Cardiac fibroblast (primary cell): ENCODE results near the gene TNNC2.

ENCODE experiments used
- DNase-seq, 2 donors: peaks; one replicate each; pipeline versions ENCODE4 v3.0.0 to v3.0.0-alpha.2; 2010; ENCODE audit warnings: low read depth in 2 of 2
- H3K4me3 ChIP-seq, 2 donors: replicated peaks in 1 of 2; 1 replicate in 1 of 2; 2 replicates in 1 of 2; pipeline ENCODE4 v1.5.1; 2011; ENCODE audit warnings: low read depth in 2 of 2, low read length in 2 of 2, mild to moderate bottlenecking in 2 of 2, moderate library complexity in 1 of 2
- TF ChIP-seq, protein P1 (sequence below): IDR thresholded peaks from one replicate; pipeline ENCODE4 v1.5.1; 2011; ENCODE audit warnings: low read depth, mild to moderate bottlenecking, low read length, inconsistent platforms

Gene TNNC2

DNA sequence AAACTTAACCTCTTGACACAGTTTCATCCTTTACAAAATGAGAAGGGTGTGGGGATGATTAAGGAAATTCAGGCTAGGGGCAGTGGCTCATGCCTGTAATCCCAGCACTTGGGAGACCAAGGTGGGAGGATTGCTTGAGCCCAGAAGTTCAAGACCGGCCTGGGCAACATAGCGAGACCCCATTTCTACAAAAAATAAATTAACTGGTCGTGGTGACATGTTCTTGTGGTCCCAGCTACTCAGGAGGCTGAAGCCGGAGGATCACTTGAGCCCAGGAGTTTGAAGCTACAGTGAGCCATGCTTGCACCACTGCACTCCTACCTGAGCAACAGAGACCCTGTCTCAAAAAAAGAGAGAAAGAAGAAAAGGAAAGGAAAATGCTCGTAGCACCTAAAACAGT, 39.3 kb upstream of the TNNC2 start:
- no peak for DNase-seq
- no peak overlapping the region for H3K4me3 ChIP-seq
- TF ChIP-seq, protein P1, sequence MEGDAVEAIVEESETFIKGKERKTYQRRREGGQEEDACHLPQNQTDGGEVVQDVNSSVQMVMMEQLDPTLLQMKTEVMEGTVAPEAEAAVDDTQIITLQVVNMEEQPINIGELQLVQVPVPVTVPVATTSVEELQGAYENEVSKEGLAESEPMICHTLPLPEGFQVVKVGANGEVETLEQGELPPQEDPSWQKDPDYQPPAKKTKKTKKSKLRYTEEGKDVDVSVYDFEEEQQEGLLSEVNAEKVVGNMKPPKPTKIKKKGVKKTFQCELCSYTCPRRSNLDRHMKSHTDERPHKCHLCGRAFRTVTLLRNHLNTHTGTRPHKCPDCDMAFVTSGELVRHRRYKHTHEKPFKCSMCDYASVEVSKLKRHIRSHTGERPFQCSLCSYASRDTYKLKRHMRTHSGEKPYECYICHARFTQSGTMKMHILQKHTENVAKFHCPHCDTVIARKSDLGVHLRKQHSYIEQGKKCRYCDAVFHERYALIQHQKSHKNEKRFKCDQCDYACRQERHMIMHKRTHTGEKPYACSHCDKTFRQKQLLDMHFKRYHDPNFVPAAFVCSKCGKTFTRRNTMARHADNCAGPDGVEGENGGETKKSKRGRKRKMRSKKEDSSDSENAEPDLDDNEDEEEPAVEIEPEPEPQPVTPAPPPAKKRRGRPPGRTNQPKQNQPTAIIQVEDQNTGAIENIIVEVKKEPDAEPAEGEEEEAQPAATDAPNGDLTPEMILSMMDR: no peak

DNA sequence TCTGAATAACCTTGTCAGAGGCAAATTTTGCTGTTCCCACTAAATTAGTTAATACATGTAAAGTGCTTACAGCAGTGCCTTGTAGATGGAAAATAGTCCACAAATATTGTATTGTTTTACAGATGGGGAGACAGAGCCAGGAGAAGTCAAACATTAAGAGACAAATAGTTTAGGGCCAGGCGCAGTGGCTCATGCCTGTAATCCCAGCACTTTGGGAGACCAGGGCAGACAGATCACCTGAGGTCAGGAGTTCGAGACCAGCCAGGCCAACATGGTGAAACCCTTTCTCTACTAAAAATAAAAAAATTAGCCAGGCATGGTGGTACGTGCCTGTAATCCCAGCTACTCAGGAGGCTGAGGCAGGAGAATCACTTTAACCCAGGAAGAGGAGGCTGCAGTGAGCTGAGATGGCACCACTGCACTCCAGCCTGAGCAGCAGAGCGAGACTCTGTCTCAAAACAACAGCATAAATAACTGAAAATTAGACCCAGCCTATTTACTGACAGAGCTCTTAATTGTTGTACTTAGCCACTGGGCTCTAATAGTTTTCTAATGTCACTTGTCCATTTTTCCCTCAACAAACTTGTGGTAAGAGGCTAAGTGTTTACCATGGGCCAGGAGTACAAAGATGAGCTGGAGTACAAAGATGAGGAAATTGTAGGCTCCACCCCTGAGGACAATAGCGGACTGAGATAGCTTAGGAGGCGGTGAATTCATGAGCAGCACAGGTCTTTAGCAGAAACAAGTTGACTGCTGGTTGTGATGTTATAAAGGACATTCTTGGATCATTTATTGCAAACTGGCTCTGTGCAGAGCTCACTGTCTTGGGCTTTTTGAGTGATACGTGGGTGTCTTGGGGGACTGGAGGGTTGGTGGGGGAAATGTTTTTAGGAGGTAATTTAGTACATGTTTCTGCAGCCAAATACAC, 36.7 kb upstream of the TNNC2 start:
- H3K4me3 ChIP-seq: no peak overlapping the region
- no peak for DNase-seq
- TF ChIP-seq, protein P1: no peak

DNA sequence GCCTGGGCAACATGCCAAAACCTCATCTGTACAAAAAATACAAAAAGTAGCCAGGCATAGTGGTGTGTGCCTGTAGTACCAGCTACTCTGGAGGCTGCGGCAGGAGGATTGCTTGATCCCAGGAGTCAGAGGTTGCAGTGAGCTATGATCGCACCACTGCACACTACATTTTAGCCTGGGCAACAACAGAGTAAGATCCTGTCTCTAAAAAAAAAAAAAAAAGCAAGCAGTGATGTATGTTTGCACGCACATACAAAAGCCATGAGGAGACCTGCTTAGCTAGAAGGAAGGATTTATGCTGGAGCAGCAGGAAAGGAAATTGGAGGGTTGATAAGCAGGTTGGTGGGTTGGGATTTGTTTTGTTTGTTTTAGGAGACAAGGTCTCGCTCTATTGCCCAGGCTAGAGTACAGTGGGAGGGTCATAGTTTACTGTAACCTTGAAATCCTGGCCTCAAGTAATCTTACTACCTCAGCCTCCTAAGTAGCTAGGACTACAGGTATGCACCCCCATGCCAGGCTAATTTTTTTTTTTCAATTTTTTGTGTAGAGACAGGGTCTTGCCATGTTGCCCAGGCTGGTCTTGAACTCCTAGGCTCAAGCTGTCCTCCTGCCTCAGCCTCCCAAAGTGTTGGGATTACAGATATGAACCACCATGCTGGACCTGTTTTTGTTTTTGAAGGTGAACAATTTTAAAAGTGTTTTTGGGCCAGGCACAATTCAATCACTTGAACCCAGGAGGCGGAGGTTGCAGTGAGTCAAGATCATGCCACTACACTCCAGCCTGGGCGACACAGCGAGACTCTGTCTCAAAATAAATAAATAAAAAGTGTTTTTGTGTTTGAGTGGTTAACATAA, 34.3 kb upstream of the TNNC2 start:
- DNase-seq: peak in 1 of 2 donors; percentile 30
- H3K4me3 ChIP-seq: no peak overlapping the region
- TF ChIP-seq, protein P1: no peak

DNA sequence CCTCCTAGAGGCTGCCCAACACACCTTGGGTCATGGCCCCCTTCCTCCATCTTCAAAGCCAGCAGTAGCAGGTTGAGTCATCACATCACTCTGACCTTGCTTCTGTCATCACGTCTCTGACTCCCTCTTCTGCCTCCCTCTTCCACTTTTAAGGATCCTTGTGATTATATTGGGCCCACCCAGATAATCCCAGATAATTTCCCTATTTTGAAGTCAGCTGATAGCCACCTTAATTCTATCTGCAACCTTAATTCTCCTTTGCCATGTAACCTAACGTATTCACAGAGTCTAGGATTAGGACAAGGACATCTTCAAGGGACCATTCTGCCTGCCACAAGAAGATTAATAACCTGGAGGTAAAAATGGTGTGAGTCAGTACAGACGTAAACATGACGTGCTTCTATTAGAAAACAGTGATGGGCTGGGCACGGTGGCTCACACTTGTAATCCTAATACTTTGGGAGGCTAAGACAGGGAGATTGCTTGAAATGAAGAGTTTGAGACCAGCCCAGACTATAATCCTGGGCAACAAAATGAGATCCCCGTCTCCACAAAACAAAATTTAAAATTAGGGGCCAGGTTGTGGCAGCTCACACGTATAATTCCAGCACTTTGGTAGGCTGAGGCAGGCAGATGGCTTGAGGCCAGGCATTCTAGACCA, 33.6 kb upstream of the TNNC2 start:
- TF ChIP-seq, protein P1: no peak
- no peak for DNase-seq
- no peak overlapping the region for H3K4me3 ChIP-seq

DNA sequence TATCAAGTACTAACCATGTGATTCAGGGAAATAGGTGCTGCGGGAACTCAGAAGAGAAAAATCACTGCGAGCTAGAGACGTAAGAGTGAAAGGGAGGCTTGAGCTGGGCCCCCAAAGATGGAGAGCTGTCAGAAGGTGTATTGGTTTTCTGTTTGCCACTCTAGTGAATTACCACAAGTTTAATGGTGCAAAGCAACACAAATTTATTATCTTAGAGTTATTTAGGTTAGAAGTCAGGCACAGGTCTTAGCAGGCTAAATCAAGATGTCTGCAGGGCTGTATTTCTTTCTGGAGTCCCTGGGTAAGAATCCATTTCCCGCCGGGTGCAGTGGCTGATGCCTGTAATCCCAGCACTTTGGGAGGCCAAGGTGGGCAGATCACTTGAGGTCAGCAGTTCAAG, 32.8 kb upstream of the TNNC2 start:
- DNase-seq: no peak
- TF ChIP-seq, protein P1: no peak

DNA sequence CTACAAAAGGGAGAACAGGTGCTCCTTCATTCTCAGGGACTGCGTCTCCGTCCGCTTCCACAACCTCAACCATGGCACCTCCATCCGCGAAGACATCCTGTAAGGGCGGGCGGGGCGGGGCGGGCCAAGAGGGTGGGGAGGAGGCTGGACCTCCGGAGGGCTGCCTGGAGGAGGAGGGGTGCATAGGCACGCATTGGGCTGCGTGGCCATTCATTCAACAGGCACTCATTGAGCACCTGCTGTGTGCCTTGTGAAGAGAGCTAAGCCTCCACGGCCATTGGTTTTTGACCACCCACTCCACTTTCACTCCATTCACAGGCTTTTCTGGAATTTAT, 30.7 kb upstream of the TNNC2 start:
- no peak for DNase-seq
- H3K4me3 ChIP-seq: peak overlapping the region; percentile 63 to 86
- TF ChIP-seq, protein P1: no peak

More for the DNA sequence above, 32.8 kb upstream of the TNNC2 start:
- no peak overlapping the region for H3K4me3 ChIP-seq
